ENCODE data around the gene UBE2G1.

DNA sequence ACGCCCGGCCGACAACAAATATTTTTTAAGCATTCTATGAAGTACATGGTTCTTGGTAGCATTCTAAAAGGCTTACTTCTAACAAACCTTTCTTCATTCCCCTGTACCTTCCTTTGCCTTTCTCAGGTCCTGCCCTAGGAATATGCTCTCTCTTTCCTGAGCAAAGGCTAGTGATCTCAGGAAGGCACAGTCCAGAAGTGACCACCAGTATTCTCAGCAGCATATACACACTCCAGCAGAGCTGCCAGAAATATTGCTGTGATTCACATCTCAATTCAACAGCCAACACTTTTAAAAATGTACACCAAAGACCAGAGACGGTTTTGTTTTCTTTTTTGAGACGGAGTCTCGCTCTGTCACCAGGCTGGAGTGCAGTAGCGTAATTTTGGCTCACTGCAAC, 61.3 kb downstream of the UBE2G1 start:
- no peak for TF ChIP-seq CTCF (IDR thresholded peaks at IDR 0.05; ENCODE audit: low read depth, low read length, missing input control)
- TF ChIP-seq FOXA1 (IDR thresholded peaks at IDR 0.05): no peak
- TF ChIP-seq, protein P1, sequence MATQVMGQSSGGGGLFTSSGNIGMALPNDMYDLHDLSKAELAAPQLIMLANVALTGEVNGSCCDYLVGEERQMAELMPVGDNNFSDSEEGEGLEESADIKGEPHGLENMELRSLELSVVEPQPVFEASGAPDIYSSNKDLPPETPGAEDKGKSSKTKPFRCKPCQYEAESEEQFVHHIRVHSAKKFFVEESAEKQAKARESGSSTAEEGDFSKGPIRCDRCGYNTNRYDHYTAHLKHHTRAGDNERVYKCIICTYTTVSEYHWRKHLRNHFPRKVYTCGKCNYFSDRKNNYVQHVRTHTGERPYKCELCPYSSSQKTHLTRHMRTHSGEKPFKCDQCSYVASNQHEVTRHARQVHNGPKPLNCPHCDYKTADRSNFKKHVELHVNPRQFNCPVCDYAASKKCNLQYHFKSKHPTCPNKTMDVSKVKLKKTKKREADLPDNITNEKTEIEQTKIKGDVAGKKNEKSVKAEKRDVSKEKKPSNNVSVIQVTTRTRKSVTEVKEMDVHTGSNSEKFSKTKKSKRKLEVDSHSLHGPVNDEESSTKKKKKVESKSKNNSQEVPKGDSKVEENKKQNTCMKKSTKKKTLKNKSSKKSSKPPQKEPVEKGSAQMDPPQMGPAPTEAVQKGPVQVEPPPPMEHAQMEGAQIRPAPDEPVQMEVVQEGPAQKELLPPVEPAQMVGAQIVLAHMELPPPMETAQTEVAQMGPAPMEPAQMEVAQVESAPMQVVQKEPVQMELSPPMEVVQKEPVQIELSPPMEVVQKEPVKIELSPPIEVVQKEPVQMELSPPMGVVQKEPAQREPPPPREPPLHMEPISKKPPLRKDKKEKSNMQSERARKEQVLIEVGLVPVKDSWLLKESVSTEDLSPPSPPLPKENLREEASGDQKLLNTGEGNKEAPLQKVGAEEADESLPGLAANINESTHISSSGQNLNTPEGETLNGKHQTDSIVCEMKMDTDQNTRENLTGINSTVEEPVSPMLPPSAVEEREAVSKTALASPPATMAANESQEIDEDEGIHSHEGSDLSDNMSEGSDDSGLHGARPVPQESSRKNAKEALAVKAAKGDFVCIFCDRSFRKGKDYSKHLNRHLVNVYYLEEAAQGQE (IDR thresholded peaks at IDR 0.05): no peak
- no peak for TF ChIP-seq RXRA (IDR thresholded peaks at IDR 0.05)
- TF ChIP-seq SP1 (IDR thresholded peaks at IDR 0.05): no peak
- TF ChIP-seq MAX (IDR thresholded peaks at IDR 0.05): no peak
- TF ChIP-seq, protein P2, sequence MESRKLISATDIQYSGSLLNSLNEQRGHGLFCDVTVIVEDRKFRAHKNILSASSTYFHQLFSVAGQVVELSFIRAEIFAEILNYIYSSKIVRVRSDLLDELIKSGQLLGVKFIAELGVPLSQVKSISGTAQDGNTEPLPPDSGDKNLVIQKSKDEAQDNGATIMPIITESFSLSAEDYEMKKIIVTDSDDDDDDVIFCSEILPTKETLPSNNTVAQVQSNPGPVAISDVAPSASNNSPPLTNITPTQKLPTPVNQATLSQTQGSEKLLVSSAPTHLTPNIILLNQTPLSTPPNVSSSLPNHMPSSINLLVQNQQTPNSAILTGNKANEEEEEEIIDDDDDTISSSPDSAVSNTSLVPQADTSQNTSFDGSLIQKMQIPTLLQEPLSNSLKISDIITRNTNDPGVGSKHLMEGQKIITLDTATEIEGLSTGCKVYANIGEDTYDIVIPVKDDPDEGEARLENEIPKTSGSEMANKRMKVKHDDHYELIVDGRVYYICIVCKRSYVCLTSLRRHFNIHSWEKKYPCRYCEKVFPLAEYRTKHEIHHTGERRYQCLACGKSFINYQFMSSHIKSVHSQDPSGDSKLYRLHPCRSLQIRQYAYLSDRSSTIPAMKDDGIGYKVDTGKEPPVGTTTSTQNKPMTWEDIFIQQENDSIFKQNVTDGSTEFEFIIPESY (IDR thresholded peaks at IDR 0.05): no peak
- TF ChIP-seq EGR1 (IDR thresholded peaks at IDR 0.05; ENCODE audit: low read depth in 2 of 2): no peak
- TF ChIP-seq RAD21 (IDR thresholded peaks at IDR 0.05): no peak
- TF ChIP-seq YY1 (IDR thresholded peaks at IDR 0.05): no peak
- TF ChIP-seq HNF4G (IDR thresholded peaks at IDR 0.05): no peak
- no peak for TF ChIP-seq TAF1 (conservative IDR thresholded peaks at IDR 0.05)
- TF ChIP-seq, protein P3, sequence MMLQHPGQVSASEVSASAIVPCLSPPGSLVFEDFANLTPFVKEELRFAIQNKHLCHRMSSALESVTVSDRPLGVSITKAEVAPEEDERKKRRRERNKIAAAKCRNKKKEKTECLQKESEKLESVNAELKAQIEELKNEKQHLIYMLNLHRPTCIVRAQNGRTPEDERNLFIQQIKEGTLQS (IDR thresholded peaks at IDR 0.05): no peak
- no peak for TF ChIP-seq NR2F2 (IDR thresholded peaks at IDR 0.05)

Measured in liver (tissue), 3 donors.